ENCODE measurements around the gene SLC29A4.
"Not testable (repeated sequence)": the region's sequence is repeated elsewhere in the genome, so short reads cannot be mapped to it uniquely, and the experiment has no call there.

Gene SLC29A4

GRCh38 chr7:5274441-5274840 lies 8.3 kb upstream of the SLC29A4 start:
- DNase-seq (ENCODE audit: low spot score): no peak

- DNase-seq (ENCODE audit: low spot score): not testable (repeated sequence)
These were observed 7.7 kb upstream of the SLC29A4 start for GRCh38 chr7:5274985-5275431.

- not testable (repeated sequence) for DNase-seq (ENCODE audit: low spot score)
These were observed 7.2 kb upstream of the SLC29A4 start for GRCh38 chr7:5275510-5275909.

- DNase-seq (ENCODE audit: low spot score): not testable (repeated sequence)
These were observed 6.6 kb upstream of the SLC29A4 start for GRCh38 chr7:5276123-5276522.

- DNase-seq (ENCODE audit: low spot score): no peak
These were observed 6.1 kb upstream of the SLC29A4 start for GRCh38 chr7:5276611-5277010.

GRCh38 chr7:5278766-5279165 lies 4.0 kb upstream of the SLC29A4 start:
- DNase-seq (ENCODE audit: low spot score): no peak

- DNase-seq (ENCODE audit: low spot score): no peak
These were observed 3.0 kb upstream of the SLC29A4 start for GRCh38 chr7:5279734-5280133.

- DNase-seq (ENCODE audit: low spot score): not testable (repeated sequence)
These were observed 894 bp upstream of the SLC29A4 start for GRCh38 chr7:5281598-5282500.

GRCh38 chr7:5283421-5284303 lies 919 bp downstream of the SLC29A4 start:
- no peak for DNase-seq (ENCODE audit: low spot score)

- peak; percentile 97 for DNase-seq (ENCODE audit: low spot score)
These were observed 1.9 kb downstream of the SLC29A4 start for GRCh38 chr7:5284304-5285281.

- no peak for DNase-seq (ENCODE audit: low spot score)
These were observed 4.2 kb downstream of the SLC29A4 start for GRCh38 chr7:5286933-5287332.

- DNase-seq (ENCODE audit: low spot score): not testable (repeated sequence)
These were observed 4.6 kb downstream of the SLC29A4 start for GRCh38 chr7:5287373-5287772.

GRCh38 chr7:5287802-5288201 lies 5.1 kb downstream of the SLC29A4 start:
- DNase-seq (ENCODE audit: low spot score): no peak

- DNase-seq (ENCODE audit: low spot score): not testable (repeated sequence)
These were observed 5.8 kb downstream of the SLC29A4 start for GRCh38 chr7:5288560-5288959.

- DNase-seq (ENCODE audit: low spot score): no peak
These were observed 6.6 kb downstream of the SLC29A4 start for GRCh38 chr7:5289355-5289754.

- no peak for DNase-seq (ENCODE audit: low spot score)
These were observed 8.6 kb downstream of the SLC29A4 start for GRCh38 chr7:5291301-5291700.

GRCh38 chr7:5291711-5292335 lies 9.1 kb downstream of the SLC29A4 start:
- DNase-seq (ENCODE audit: low spot score): not testable (repeated sequence)

- DNase-seq (ENCODE audit: low spot score): no peak
These were observed 11.6 kb downstream of the SLC29A4 start for GRCh38 chr7:5294169-5294987.

GRCh38 chr7:5295039-5296014 lies 12.6 kb downstream of the SLC29A4 start:
- DNase-seq (ENCODE audit: low spot score): no peak

All from HuH-7.5 (cell line).